Breast epithelium (tissue), 4 donors: ENCODE results near the gene PTMS. TPM values are rescaled to one million over a fixed set of nuclear protein-coding genes. Genes with fewer than 3 reads are reported as not detected.

Experiments
- DNase-seq, 2 donors: peaks; one replicate each; pipeline ENCODE4 v3.0.0-alpha.2; 2019; ENCODE audit warnings: low spot score in 2 of 2
- H3K27ac ChIP-seq, 2 donors: fragments of 200-600 bp; sonication (generic) in 1 of 2; one replicate each; pipeline ENCODE4 v1.5.1; 2016 to 2019; ENCODE audit warnings: mild to moderate bottlenecking in 1 of 2
- H3K27me3 ChIP-seq, 2 donors: fragments of 200-600 bp; sonication (generic) in 1 of 2; one replicate each; pipeline versions ENCODE4 v1.5.1 to v1.6.0; 2017 to 2019; ENCODE audit warnings: control low read depth in 1 of 2, mild to moderate bottlenecking in 1 of 2
- H3K36me3 ChIP-seq: fragments of 200-600 bp; one replicate; pipeline ENCODE4 v1.5.1; 2019
- H3K4me1 ChIP-seq, 2 donors: fragments of 200-600 bp; sonication (generic); one replicate each; pipeline ENCODE4 v1.5.1; 2016 to 2019; ENCODE audit warnings: control low read depth in 1 of 2
- H3K4me3 ChIP-seq, 3 donors: fragments of 200-600 bp; sonication (generic); 1 replicate in 2 of 3; 2 replicates in 1 of 3; pipeline ENCODE4 v1.5.1; 2016 to 2019; ENCODE audit warnings: mild to moderate bottlenecking in 3 of 3, moderate library complexity in 2 of 3
- H3K9me3 ChIP-seq, 2 donors: fragments of 200-600 bp; sonication (generic) in 1 of 2; one replicate each; pipeline ENCODE4 v1.5.1; 2016 to 2019; ENCODE audit warnings: control low read depth in 1 of 2
- POLR2A ChIP-seq: fragments of 450-650 bp; IDR thresholded peaks from one replicate; pipeline ENCODE4 v1.6.1; 2016; ENCODE audit warnings: antibody characterized with exemption, mild to moderate bottlenecking, moderate library complexity
- POLR2AphosphoS5 ChIP-seq, 3 donors: sonication (generic); formaldehyde crosslinking; IDR thresholded peaks; one replicate each; pipeline ENCODE4 v1.6.1; 2017; ENCODE audit warnings: antibody characterized with exemption in 3 of 3
- intact Hi-C: fragments of 100-400 bp; cut with DNase I; formaldehyde crosslinking; loops from one replicate; pipeline ENCODE4 v1.15.1; 2023; ENCODE audit warnings: low total_unique reads
- total RNA-seq, 3 donors: library from RNA; depleted of rRNA; stranded (reverse); fragments of >200 nt; gene quantifications; one replicate each; pipeline ENCODE4 v1.1.0, GENCODE V29; 2016
- TF ChIP-seq, protein P1 (sequence below), 3 donors: fragments of 450-650 bp; IDR thresholded peaks; one replicate each; pipeline ENCODE4 v1.5.1; 2016 to 2017; ENCODE audit warnings: antibody characterized with exemption in 3 of 3, mild to moderate bottlenecking in 3 of 3, moderate library complexity in 3 of 3

The PTMS gene
- total RNA-seq, 3 donors from 2014 or later: 70.9 to 101 (median 85.8) TPM

DNA sequence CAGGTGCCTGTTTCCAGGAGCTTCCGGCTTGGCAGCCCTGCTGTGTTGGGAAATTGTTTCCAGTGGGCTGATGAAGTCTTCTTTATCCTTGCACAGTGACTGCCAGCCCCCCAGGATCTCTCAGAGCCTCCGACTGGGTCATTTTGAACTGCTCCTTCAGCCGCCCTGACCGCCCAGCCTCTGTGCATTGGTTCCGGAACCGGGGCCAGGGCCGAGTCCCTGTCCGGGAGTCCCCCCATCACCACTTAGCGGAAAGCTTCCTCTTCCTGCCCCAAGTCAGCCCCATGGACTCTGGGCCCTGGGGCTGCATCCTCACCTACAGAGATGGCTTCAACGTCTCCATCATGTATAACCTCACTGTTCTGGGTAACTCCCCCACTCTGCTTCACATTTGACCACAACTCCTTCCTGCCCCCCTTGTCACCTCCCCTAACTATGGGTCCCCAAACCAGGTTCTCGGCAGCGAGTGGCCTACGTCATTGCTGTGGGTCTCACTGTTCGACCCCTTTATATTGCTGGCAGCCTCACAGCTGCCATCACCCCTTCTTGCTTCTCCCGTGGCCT lies 8.4 kb downstream of the PTMS start:
- Histone ChIP-seq H3K4me3 (no peak overlapping the region), H3K9me3 (no peaks in the 10 kb centered on the region), H3K27me3 (no peaks in the 10 kb centered on the region), H3K27ac (no peak overlapping the region), H3K36me3 (no peaks in the 10 kb centered on the region), H3K4me1 (peaks cover 0 to 7% of the 10 kb centered on the region in 2 donors)
- DNase-seq: no peak
- TF ChIP-seq POLR2A: no peak
- intact Hi-C loops: no loop called here

DNA sequence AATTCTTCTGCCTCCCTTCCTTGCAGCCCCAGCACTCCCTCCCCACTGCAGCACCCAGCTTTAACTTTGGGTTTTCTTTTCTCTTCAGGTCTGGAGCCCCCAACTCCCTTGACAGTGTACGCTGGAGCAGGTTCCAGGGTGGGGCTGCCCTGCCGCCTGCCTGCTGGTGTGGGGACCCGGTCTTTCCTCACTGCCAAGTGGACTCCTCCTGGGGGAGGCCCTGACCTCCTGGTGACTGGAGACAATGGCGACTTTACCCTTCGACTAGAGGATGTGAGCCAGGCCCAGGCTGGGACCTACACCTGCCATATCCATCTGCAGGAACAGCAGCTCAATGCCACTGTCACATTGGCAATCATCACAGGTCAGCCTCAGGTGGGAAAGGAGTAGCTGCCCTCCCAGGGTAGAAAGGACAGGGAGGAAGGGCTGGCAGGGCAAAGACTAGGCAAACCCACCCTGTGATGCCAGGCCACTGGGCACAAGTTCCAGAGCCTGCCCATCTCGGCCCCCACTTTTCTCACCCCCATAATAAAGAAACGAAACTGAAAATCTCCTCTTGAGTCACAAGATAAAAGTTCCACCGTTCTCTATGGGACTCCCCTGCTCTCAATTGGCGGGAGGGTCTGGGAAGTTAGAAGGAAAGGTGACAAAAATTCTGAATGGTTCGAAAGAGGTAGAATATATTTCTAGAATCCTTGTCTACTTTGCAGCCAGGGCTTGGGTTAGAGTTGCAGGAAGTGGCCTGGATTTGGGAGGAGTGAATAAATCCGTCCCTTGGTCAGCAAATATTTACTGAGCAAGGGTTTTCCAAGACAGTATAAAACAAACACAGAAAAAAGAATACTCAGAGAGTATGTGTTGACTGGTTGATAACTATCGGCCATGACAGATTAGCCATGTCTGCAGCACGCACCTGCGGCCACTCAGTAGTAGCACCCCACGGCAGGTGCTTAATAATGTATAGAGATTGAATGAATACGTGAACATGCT lies 9.3 kb downstream of the PTMS start:
- H3K27me3 ChIP-seq: no peaks in the 10 kb centered on the region
- peak overlapping the region in 1 of 2 donors; percentile 58 for H3K27ac ChIP-seq
- H3K4me1 ChIP-seq: peaks cover 0 to 7% of the 10 kb centered on the region in 2 donors

DNA sequence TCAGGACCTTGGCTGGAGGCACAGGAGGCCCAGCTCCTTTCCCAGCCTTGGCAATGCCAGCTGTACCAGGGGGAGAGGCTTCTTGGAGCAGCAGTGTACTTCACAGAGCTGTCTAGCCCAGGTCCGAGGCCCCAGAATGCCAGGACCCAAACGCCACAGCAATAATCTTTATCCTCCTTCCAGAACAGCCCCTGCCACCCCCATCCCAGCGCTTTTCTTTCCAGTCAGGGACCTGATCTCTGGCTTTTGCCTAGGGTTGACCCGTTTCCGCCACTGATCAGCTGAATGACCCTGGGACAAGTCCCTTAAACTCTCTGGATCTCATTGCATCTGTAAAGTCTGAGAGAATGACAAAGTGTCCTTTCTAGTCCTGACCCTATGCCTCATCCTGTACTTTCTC lies 11.2 kb downstream of the PTMS start:
- H3K4me1 ChIP-seq: peaks cover 0 to under 1% of the 10 kb centered on the region in 2 donors
- no peaks in the 10 kb centered on the region for H3K36me3 ChIP-seq
- TF ChIP-seq POLR2A (no peak), POLR2AphosphoS5 (IDR thresholded peaks at IDR 0.05) (no peak)
- TF ChIP-seq, protein P1, sequence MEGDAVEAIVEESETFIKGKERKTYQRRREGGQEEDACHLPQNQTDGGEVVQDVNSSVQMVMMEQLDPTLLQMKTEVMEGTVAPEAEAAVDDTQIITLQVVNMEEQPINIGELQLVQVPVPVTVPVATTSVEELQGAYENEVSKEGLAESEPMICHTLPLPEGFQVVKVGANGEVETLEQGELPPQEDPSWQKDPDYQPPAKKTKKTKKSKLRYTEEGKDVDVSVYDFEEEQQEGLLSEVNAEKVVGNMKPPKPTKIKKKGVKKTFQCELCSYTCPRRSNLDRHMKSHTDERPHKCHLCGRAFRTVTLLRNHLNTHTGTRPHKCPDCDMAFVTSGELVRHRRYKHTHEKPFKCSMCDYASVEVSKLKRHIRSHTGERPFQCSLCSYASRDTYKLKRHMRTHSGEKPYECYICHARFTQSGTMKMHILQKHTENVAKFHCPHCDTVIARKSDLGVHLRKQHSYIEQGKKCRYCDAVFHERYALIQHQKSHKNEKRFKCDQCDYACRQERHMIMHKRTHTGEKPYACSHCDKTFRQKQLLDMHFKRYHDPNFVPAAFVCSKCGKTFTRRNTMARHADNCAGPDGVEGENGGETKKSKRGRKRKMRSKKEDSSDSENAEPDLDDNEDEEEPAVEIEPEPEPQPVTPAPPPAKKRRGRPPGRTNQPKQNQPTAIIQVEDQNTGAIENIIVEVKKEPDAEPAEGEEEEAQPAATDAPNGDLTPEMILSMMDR (IDR thresholded peaks at IDR 0.05): no peak
- H3K27ac ChIP-seq: no peak overlapping the region
- H3K4me3 ChIP-seq: no peak overlapping the region
- no peak for DNase-seq
- intact Hi-C loops: no loop called here
- H3K9me3 ChIP-seq: no peaks in the 10 kb centered on the region
- no peaks in the 10 kb centered on the region for H3K27me3 ChIP-seq

More for the DNA sequence above, 9.3 kb downstream of the PTMS start:
- intact Hi-C loops: no loop called here
- DNase-seq: no peak
- no peaks in the 10 kb centered on the region for H3K36me3 ChIP-seq
- H3K4me3 ChIP-seq: no peak overlapping the region
- H3K9me3 ChIP-seq: no peaks in the 10 kb centered on the region
- TF ChIP-seq, protein P1 (IDR thresholded peaks at IDR 0.05): no peak
- TF ChIP-seq POLR2A: no peak
- no peak for TF ChIP-seq POLR2AphosphoS5 (IDR thresholded peaks at IDR 0.05)

DNA sequence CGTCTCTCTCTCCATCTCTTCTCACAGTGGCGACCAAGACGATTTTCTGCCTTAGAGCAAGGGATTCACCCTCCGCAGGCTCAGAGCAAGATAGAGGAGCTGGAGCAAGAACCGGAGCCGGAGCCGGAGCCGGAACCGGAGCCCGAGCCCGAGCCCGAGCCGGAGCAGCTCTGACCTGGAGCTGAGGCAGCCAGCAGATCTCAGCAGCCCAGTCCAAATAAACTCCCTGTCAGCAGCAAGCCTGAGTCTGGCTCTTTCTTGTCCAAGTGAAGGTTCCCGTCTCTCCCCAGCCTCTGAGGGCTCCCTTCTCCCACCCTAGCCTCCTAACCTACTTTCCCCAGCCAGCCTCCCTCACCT lies 12.0 kb downstream of the PTMS start:
- Histone ChIP-seq H3K36me3 (no peaks in the 10 kb centered on the region), H3K27me3 (no peaks in the 10 kb centered on the region), H3K4me3 (peak overlapping the region; percentile 25 to 65 (median 49)), H3K9me3 (no peaks in the 10 kb centered on the region), H3K4me1 (no peaks in the 10 kb centered on the region), H3K27ac (peak overlapping the region; percentile 75 to 79)
- TF ChIP-seq POLR2A (no peak), POLR2AphosphoS5 (IDR thresholded peaks at IDR 0.05) (no peak)
- TF ChIP-seq, protein P1 (IDR thresholded peaks at IDR 0.05): no peak
- peak in 1 of 2 donors; percentile 24 for DNase-seq
- intact Hi-C loops: no loop called here

DNA sequence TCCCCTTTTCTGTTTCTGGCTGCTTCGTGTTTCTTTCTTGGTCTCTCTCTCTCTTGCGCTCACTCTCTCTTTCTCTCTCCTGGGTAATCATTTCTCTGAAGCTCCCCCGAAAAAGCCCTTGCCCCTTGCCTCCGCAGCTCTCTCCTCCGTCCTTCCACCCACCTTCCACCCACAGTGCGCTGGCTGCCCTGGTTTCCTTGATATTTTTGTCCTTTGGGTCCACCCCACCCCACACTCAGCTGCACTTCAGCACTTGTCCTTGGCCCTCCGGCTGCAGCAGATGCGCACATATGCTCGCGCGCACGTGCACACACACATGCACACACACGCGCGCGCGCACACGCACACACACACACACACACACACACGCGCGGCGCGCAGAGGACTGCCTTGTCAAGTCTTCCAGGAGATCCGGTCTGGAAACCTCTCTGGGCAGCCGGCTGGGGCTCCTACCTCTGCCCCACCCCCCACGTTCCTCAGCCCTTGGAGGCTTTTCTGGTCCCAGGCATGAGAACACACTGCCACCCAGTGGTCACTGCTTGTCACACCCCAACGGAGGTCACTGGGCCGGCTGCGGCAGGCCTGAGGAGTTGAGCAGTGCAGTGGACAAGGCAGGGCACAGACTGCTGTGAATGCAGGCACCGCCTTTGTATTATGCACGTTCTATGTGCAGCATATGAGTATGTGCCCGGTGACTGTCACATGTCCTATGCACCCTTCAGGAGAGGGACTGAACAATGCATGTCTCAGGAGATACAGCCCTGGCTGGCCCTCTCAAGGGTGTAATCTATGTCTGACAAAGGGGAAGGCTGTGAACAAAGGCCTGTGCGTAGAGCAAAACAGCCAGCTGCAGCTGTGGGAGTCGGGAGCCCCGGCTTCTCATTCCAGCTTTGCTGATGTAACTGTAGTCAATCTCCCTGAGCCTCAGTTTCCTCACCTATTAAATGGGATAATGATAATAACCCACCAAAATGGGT lies 12.7 kb downstream of the PTMS start:
- intact Hi-C loops: no loop called here
- no peaks in the 10 kb centered on the region for H3K27me3 ChIP-seq
- H3K4me1 ChIP-seq: no peaks in the 10 kb centered on the region
- TF ChIP-seq, protein P1 (IDR thresholded peaks at IDR 0.05): peak; percentile 92 to 98 (median 98)
- peak; percentile 67 to 85 (median 68) for TF ChIP-seq POLR2AphosphoS5 (IDR thresholded peaks at IDR 0.05)
- no peak for TF ChIP-seq POLR2A
- H3K9me3 ChIP-seq: no peaks in the 10 kb centered on the region
- H3K4me3 ChIP-seq: peak overlapping the region; percentile 25 to 65 (median 49)
- DNase-seq: peak; percentile 93 to 97
- no peaks in the 10 kb centered on the region for H3K36me3 ChIP-seq
- H3K27ac ChIP-seq: peak overlapping the region; percentile 75 to 79
